ENCODE results near the gene PAH. TPM values are rescaled to one million over a fixed set of nuclear protein-coding genes. Genes with fewer than 3 reads are reported as not detected.

The PAH gene
- total and polyA plus RNA-seq, 2 of the 8 experiments (the other 6 are each of a cell fraction or from before 2014, with no cell fraction given), result 3.9 to 9.0 TPM

GRCh38 chr12:102955926-102956737, 39.1 kb upstream of the PAH start (continued):
- TF ChIP-seq CHD7 (IDR thresholded peaks at IDR 0.05; ENCODE audit: insufficient replicate concordance, low read length) (no peak), POLR2AphosphoS5 (IDR thresholded peaks at IDR 0.05; ENCODE audit: low read depth, low read length) (no peak), CBX5 (IDR thresholded peaks at IDR 0.05; ENCODE audit: low read depth, low read length) (no peak), CTBP2 (IDR thresholded peaks at IDR 0.05; ENCODE audit: borderline replicate concordance, insufficient read depth, insufficient read length, low read length) (peak; percentile 47), KDM5A (IDR thresholded peaks at IDR 0.05; ENCODE audit: low read length) (no peak), HDAC2 (IDR thresholded peaks at IDR 0.05; ENCODE audit: borderline replicate concordance in 1 of 2, low read depth in 2 of 2, low read length in 2 of 2) (no peak), EGR1 (IDR thresholded peaks at IDR 0.05; ENCODE audit: borderline replicate concordance, low read depth, low read length) (no peak), JUN (IDR thresholded peaks at IDR 0.05; ENCODE audit: low read depth, low read length) (no peak), NRF1 (IDR thresholded peaks at IDR 0.05; ENCODE audit: low read depth, low read length) (no peak), RXRA (IDR thresholded peaks at IDR 0.05; ENCODE audit: insufficient read depth, low read depth, low read length) (no peak)

All from H1 (cell line).